GM20431 (cell line): ENCODE measurements around the gene THAP2.

ENCODE experiments used
- in situ Hi-C: fragments of 300-500 bp; cut with MseI, MboI; formaldehyde crosslinking; loops from one replicate; pipeline ENCODE4 v1.15.0; 2020; ENCODE audit warnings: low sequenced_read_pairs; ENCODE audit not compliant: unreplicated experiment

Gene THAP2

GRCh38 chr12:71663561-71664410, at the start of gene THAP2, which contains the start of gene ZFC3H1:
THAP2 (plus strand) TSS chr12:71664301; CDS start chr12:71664510, 209 bp downstream.
ZFC3H1 (minus strand) TSS chr12:71663848; CDS start chr12:71663610, 238 bp downstream.
- in situ Hi-C loops, result no loop called here

GRCh38 chr12:71621938-71622337, 42.2 kb upstream of the THAP2 start:
- in situ Hi-C loops, result no loop called here

- in situ Hi-C loops, result no loop called here
These were observed 38.6 kb upstream of the THAP2 start for GRCh38 chr12:71625476-71625875.

GRCh38 chr12:71626098-71626497, 38.0 kb upstream of the THAP2 start:
- in situ Hi-C loops, result no loop called here

DNA sequence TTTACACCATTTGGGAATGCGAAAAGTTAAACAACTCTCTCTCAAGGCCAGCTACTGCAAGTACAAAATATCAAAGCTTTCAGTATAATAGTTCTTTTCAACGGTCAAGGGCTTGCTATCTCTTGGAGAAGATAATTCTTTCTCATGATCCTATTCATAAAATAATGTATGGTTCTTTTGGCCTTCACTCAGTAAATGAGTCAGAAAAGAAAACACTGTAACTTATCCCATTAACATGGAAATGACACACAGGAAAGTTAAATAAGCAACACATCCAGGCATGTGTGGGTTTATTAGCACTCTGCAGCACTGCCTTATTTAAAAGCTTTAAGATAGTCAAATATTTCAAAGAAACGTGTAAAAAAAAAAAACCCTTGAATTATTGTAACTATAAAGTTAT, 37.3 kb upstream of the THAP2 start:
- in situ Hi-C loops, result no loop called here

GRCh38 chr12:71627438-71628002, 36.6 kb upstream of the THAP2 start:
- in situ Hi-C loops, result no loop called here

DNA sequence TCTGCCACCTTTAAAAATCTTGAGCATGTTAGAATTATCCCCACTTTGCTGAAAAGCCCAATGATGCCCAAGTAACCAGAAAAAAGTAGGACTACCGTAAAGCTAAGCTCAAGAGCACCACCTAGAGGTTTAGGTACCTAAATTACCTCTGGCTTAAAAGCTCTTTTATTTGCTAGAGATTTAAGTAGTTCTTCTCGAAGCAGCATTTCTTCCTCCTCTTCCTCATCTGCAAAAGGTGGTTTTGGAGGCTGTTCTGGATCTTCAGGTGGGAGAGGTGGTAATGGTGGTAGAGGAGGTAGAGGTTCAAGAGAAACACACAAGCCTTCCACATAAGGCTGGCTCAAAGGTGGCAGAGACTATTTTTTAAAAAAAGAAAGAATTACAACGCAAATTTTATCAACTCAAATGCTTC, 27.4 kb upstream of the THAP2 start:
- in situ Hi-C loops, result no loop called here

DNA sequence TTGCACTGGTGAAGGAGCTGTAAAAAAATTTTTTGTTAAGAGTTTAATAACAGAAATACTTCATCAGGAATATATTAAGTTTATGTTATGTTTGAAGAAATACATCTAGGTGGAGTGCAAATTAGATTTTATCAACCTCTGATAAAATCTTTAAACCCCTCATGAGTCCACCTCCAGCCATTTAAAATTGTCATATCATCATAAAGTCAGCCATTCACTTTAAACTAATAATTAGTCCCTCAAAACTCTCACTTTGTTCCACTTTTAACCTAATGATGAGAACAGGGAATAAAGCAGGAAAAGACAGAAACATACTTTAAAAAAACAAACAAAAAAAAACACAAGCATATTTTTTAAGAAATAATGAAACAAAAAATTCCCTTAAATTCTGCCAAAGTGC, 25.6 kb upstream of the THAP2 start:
- in situ Hi-C loops, result no loop called here

- in situ Hi-C loops, result no loop called here
These were observed 24.8 kb upstream of the THAP2 start for GRCh38 chr12:71639341-71639760.

- in situ Hi-C loops, result no loop called here
These were observed 23.8 kb upstream of the THAP2 start for GRCh38 chr12:71640316-71640715.

DNA sequence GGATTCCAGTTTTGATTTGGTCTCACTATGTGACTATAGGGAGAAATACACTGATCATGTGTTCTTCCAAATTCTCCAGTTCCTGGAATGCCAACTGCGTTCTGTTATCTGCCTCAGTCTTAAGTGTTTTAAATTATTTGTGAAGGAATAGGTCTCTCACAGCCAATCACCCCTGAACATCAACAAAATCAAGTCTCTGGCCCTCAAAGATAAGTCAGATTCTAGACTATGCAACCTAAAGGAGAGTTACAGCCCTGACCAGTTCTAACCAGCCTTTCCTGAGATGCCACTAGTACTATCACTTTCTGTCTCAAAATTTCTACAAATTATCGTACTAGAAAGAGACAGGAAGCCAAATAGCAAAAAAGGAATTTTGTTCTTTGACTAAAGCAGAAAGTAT, 22.7 kb upstream of the THAP2 start:
- in situ Hi-C loops, result no loop called here

DNA sequence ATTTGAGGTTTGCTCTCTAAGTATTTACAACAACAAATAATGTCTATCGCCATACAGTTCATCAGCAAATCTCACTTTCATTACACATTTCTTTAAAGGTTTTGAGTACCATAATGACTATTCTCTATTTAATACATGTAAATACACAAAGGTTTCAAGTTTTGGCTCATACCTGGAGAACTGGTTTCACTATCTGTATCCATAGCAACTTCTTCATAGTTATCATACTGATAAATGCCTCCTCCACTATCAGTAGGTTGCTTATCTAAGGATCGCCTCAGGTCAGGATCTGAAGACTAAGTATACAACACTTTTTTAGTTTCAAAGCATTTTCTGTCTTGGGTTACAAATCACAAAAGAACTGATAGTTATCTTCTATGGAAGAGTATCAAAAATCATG, 21.8 kb upstream of the THAP2 start:
- in situ Hi-C loops, result no loop called here

GRCh38 chr12:71645268-71645667, 18.8 kb upstream of the THAP2 start:
- in situ Hi-C loops, result no loop called here

DNA sequence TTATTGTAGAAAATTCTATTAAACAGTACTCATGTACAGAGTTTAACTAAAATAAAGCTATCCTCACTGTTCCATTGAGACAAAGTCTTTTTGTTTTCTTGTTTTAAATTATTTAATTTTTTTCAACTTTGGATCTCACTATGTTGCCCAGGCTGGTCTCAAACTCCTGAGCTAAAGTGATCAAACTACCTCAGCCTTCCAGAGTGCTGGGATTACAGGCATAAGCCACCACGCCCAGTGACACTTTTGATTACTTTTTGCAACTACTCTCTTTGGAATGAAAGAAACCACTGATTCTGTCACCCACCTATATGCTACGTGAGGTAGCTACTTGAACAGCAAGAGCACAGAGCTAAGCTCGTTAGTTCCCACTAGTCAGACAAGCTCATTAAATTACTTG, 17.6 kb upstream of the THAP2 start:
- in situ Hi-C loops, result no loop called here

DNA sequence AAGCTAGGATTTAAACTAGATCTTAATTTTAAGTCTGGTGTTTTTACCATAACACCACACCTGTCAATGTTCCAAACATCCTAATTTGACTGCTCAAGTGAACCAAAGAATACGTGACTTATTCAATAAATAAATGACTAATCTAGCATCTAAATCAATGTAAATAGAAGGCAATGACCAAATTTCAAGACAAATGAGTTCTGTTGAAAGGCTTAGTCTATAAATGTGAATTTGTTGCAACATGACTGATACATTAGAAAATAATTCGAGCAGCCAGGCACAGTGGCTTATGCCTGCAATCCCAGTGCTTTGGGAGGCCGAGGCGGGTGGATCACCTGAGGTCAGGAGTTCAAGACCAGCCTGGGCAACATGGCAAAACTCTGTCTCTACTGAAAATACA, 15.6 kb upstream of the THAP2 start:
- in situ Hi-C loops, result no loop called here

DNA sequence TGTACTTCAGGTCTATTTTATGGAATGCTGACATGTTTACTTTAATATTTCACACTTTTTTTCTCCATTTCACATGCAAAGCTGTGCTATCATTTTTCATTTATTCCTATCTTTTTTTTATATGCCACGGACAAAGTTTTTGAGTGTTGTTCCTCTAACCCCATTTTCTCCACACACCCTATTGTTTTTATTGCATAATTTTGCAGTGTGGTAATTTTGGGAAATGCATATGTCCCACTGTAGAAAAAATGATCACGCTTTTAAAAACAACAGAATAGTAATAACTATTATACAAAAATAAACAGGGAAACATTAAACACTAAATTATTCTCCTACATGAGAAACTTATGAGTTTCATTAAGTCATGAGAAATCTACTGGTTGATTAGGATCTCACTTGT, 14.7 kb upstream of the THAP2 start:
- in situ Hi-C loops, result no loop called here

DNA sequence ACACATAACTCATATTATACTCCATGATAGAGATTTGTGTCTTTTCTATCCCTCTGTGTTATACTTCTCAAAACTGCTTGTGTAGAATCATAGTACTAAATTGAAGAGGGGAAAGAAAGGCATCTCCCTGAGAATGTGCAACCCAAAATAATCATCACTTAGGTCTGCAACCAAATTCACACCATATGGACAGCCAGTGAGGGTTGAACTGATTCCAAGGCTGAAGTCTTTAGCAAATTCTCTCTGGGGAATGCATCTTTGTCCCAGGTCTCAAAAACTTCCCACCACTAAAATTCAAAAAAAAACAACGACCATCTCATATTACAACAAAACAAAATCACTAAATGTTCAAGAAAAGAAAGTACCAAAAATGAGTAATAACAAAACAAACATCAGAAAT, 11.4 kb upstream of the THAP2 start:
- in situ Hi-C loops, result no loop called here

- in situ Hi-C loops, result no loop called here
These were observed 11.0 kb upstream of the THAP2 start for GRCh38 chr12:71653137-71653536.

- in situ Hi-C loops, result no loop called here
These were observed 9.9 kb upstream of the THAP2 start for GRCh38 chr12:71654200-71654599.

DNA sequence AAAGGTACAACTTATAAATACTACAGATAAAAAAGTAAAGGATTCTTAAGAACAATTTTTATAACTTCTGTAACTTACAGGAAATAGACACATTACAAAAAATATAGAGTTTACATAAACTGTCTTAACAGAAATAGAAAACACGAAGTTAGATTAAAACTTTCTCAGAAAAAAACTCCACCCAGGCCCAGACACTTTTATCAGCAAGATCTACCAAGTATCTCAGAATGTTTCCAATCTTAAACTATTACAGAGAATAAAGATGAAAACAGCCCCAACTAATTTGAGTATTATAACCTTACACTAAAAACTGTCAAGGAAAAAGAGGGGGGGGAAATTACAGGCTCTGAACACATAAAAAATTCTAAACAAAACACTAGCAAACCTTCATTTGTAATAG, 8.6 kb upstream of the THAP2 start:
- in situ Hi-C loops, result no loop called here

DNA sequence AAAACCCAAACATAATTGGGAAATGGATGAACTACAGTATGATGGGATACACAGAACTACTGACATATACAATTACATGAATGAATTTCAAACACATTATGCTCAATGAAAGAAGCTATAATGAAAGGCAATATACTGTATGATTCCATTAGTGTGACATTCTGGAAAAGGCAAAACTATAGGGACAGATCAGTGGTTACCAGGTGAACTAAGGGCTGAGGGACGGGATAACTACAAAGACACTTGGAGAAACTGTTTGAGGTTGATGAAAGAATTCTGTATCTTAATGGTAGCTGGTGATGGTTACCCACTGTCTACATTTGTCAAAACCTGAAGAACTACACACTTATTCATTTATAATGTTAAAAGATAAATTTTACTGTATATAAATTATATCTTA, 8.2 kb upstream of the THAP2 start:
- in situ Hi-C loops, result no loop called here

DNA sequence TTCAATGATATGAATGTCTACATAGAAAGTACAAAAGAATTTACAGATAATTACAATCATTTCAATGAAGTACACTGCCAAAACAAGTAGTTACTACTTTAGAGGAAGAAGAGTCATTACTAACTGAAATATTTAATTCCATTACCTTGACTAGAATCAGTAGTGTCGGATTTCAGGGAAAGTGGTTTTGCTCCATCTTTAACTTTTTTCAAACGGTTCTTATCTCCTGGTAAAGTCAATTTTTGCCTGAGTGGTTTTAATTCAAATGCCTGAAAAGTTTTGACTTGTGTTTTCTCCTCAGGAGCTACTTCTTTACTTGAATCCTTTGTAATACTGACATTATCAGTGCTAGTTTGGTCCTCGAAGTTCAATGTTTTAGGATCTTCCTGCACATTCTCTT, 7.4 kb upstream of the THAP2 start:
- in situ Hi-C loops, result no loop called here
